Nephron progenitor cell (in vitro differentiated cells): ENCODE measurements around the gene GNB5.
"Not testable (repeated sequence)": the region's sequence is repeated elsewhere in the genome, so short reads cannot be mapped to it uniquely, and the experiment has no call there.

Source experiments
- DNase-seq: peaks from one replicate; pipeline ENCODE4 v3.0.0; 2021
- H3K27ac Mint-ChIP-seq: 2 replicates; pipeline ENCODE4 v1.8.0; 2021; ENCODE audit warnings: mild to moderate bottlenecking, moderate library complexity, mixed read lengths
- H3K27me3 Mint-ChIP-seq: 2 replicates; pipeline ENCODE4 v1.8.0; 2021; ENCODE audit warnings: mild to moderate bottlenecking, low read depth, mixed read lengths; ENCODE audit not compliant: poor library complexity
- H3K36me3 Mint-ChIP-seq: 2 replicates; pipeline ENCODE4 v1.8.0; 2021; ENCODE audit warnings: low read depth, mixed read lengths
- H3K4me1 Mint-ChIP-seq: 2 replicates; pipeline ENCODE4 v1.8.0; 2021; ENCODE audit warnings: mixed read lengths
- H3K4me3 Mint-ChIP-seq: 2 replicates; pipeline ENCODE4 v1.8.0; 2021; ENCODE audit warnings: mild to moderate bottlenecking, moderate library complexity, mixed read lengths
- H3K9me3 Mint-ChIP-seq: 2 replicates; pipeline ENCODE4 v1.8.0; 2021; ENCODE audit warnings: mild to moderate bottlenecking, moderate library complexity, mixed read lengths
- CTCF ChIP-seq: fragments of 200-600 bp; sonication (generic); IDR thresholded peaks from 2 replicates; pipeline ENCODE4 v1.5.0; 2021; ENCODE audit warnings: antibody characterized with exemption

Gene GNB5

GRCh38 chr15:52191207-52191606 is at the start of gene GNB5:
Gene GNB5, minus strand, starts transcription at chr15:52191392. Its CDS starts 6,716 bp downstream, at chr15:52184676.
- Mint-ChIP-seq H3K27ac (no peak within 1 kb of the TSS), H3K4me3 (no peak within 1 kb of the TSS), H3K9me3 (no peaks in the 10 kb centered on the region), H3K4me1 (no peaks in the 10 kb centered on the region), H3K36me3 (no peaks in the 10 kb centered on the region), H3K27me3 (peaks cover 2% of the 10 kb centered on the region)
- DNase-seq = no peak
- TF ChIP-seq CTCF = no peak

- Mint-ChIP-seq H3K36me3 (no peaks in the 10 kb centered on the region), H3K4me1 (no peaks in the 10 kb centered on the region), H3K27me3 (peaks cover 4% of the 10 kb centered on the region), H3K27ac (no peak overlapping the region), H3K4me3 (no peak overlapping the region), H3K9me3 (no peaks in the 10 kb centered on the region)
- TF ChIP-seq CTCF = no peak
- DNase-seq = no peak
Observed at GRCh38 chr15:52240166-52240565, 49.0 kb upstream of the GNB5 start.

DNA sequence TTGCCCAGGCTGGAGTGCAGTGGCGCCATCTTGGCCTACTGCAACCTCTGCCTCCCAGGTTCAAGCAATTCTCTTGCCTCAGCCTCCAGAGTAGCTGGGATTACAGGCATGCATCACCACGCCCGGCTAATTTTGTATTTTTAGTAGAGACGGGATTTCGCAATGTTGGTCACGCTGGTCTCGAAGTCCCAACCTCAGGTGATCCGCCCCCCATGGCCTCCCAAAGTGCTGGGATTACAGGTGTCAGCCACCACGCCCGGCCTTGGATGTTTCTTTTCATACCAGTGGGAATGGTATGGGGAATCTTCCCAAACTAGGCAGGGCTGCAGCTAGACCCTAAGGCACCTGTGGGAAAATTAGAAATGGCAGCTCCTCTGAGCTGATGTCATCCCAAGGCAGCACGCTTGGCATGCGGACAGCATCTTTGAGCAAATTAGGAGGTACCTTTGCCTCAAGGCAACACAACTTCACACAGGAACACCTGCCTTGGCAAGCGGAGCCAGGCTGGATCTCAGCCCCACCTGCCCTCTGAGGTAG is 47.9 kb upstream of the GNB5 start:
- not testable (repeated sequence) for H3K9me3 Mint-ChIP-seq, H3K27me3 Mint-ChIP-seq, H3K36me3 Mint-ChIP-seq, DNase-seq, H3K27ac Mint-ChIP-seq, H3K4me1 Mint-ChIP-seq, H3K4me3 Mint-ChIP-seq

DNA sequence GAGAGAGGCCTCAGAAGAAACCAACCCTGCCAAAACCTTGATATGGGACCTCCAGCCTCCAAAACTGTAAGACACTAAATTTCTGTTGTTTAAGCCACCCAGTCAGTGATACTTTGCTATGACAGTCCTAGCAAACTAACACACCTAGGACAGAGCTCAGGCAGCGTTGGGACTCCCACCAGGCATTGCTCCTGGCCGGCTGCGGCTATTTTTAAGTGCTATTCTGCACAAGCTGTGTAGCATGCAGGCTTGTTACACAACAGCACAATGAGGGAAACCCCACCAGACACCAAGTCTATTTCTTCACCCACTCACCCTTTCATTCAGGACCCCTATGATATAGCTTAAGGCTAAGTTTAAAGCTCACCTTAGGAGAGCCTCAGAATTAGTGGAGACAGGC is 47.0 kb upstream of the GNB5 start:
- H3K36me3 Mint-ChIP-seq = no peaks in the 10 kb centered on the region
- no peaks in the 10 kb centered on the region for H3K4me1 Mint-ChIP-seq
- no peak overlapping the region for H3K27ac Mint-ChIP-seq
- no peak for DNase-seq
- TF ChIP-seq CTCF = no peak
- H3K27me3 Mint-ChIP-seq = peaks cover 7% of the 10 kb centered on the region
- no peak overlapping the region for H3K4me3 Mint-ChIP-seq
- H3K9me3 Mint-ChIP-seq = no peaks in the 10 kb centered on the region

- H3K4me1 Mint-ChIP-seq = no peaks in the 10 kb centered on the region
- H3K4me3 Mint-ChIP-seq = no peak overlapping the region
- no peaks in the 10 kb centered on the region for H3K9me3 Mint-ChIP-seq
- H3K27me3 Mint-ChIP-seq = peaks cover 3% of the 10 kb centered on the region
- no peak for TF ChIP-seq CTCF
- no peaks in the 10 kb centered on the region for H3K36me3 Mint-ChIP-seq
- no peak overlapping the region for H3K27ac Mint-ChIP-seq
- no peak for DNase-seq
Observed at GRCh38 chr15:52236013-52236412, 44.8 kb upstream of the GNB5 start.

DNA sequence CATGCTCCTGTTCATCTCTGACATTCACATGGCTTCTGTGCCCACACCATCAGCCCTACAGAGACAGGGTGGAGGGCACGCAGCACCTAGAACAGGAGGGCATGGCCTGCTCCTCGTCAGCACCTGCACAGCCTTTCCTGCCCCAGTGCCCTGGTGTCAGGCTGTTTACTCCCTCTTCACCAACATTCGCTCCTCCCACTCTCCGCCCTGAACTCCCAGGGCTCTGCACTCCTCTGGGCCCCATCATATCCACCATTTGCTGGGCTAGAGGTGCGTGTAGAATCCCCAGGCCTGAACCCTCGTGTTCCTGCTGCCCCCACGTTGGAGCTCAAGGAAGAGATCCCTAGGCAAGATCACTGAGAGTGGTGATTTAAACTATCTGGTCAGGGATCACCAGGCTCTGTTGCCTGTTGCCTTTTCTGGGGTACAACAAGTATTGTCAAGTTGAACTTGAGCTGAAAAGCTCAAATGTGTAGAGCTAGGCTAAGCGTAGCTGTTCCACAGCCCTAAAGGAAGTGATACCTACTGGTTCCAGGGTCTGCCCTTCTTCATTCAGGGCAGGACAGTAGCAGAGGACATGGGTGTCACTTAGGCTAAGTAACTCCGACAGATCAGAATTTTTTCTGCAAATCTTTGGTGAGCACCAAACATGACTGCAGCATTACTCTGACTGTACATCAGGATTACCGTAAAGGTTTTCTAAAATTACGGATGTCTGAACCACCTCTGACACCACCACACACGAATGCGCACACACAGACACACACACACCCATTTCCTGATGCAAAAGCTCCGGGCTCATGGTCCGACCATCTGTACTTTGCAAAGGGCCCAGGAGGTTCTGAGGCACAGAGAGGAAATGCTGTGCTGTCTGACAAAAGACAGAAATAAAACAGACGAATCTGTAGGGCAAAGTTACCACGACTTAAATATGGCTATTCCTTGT is 43.7 kb upstream of the GNB5 start:
- Mint-ChIP-seq H3K27me3 (peaks cover 3% of the 10 kb centered on the region), H3K36me3 (no peaks in the 10 kb centered on the region), H3K4me1 (no peaks in the 10 kb centered on the region), H3K27ac (no peak overlapping the region), H3K4me3 (no peak overlapping the region), H3K9me3 (no peaks in the 10 kb centered on the region)
- DNase-seq = no peak
- no peak for TF ChIP-seq CTCF
